ENCODE data around the gene MICAL3.

DNA sequence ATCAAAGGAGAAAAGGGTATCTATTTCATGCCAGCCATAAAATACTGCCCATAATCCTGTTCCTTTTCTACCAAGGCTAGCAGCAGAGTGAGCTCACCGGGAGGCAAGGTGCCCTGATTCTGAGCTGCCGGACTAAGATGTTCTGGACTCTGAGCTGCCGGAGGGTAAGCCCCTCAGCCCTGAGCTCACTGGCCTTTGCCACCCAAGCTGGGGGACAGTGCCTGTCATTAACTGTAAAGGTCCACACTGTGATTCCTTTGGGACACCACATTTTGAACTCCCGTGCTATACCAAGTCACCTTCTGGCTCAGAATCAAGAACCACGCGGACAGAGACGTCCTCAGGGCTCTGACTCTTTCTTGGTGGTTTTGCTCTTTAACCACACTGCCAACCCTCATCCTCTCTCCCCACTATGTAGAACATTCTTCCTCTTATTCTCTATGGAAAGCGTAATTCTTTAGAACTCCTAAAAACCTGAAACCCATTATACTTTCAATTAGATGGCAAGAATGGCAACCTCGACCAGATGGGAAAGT lies 161.6 kb downstream of the MICAL3 start:
- TF ChIP-seq SUZ12 (IDR thresholded peaks at IDR 0.05), result no peak
- no peak for TF ChIP-seq FOXK2 (IDR thresholded peaks at IDR 0.05)
- no peak for TF ChIP-seq BHLHE40 (IDR thresholded peaks at IDR 0.05; ENCODE audit: borderline replicate concordance)
- TF ChIP-seq TARDBP (IDR thresholded peaks at IDR 0.05), result no peak
- no peak for TF ChIP-seq ELF4 (IDR thresholded peaks at IDR 0.05)
- TF ChIP-seq SP1 (IDR thresholded peaks at IDR 0.05), result no peak
- TF ChIP-seq, protein P1, sequence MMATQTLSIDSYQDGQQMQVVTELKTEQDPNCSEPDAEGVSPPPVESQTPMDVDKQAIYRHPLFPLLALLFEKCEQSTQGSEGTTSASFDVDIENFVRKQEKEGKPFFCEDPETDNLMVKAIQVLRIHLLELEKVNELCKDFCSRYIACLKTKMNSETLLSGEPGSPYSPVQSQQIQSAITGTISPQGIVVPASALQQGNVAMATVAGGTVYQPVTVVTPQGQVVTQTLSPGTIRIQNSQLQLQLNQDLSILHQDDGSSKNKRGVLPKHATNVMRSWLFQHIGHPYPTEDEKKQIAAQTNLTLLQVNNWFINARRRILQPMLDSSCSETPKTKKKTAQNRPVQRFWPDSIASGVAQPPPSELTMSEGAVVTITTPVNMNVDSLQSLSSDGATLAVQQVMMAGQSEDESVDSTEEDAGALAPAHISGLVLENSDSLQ (IDR thresholded peaks at IDR 0.05), result no peak
